HL-60 (cell line): ENCODE data around the gene MBD3L3.

Experiments
- DNase-seq, 2 experiments: peaks; one replicate each; pipeline ENCODE4 v3.0.0-alpha.2; 2010 to 2020; ENCODE audit warnings: low read depth in 1 of 2, low spot score in 1 of 2
- H3K27ac ChIP-seq: fragments of 250-450 bp; sonication (Bioruptor Pico); replicated peaks from 2 replicates; pipeline ENCODE4 v1.5.1; 2020; ENCODE audit warnings: mild to moderate bottlenecking, moderate library complexity
- H3K27me3 ChIP-seq: fragments of 250-450 bp; sonication (Bioruptor Pico); 2 replicates; pipeline ENCODE4 v1.5.1; 2021; ENCODE audit warnings: mild to moderate bottlenecking, moderate library complexity; ENCODE audit not compliant: insufficient read depth, poor library complexity, severe bottlenecking
- H3K4me3 ChIP-seq: replicated peaks from 2 replicates; pipeline ENCODE4 v1.5.1; 2011; ENCODE audit warnings: mild to moderate bottlenecking, control low read depth, low read length; ENCODE audit not compliant: insufficient read depth
- CTCF ChIP-seq: IDR thresholded peaks from one replicate; pipeline ENCODE4 v1.5.1; 2011; ENCODE audit warnings: low read length, control low read depth, inconsistent platforms; ENCODE audit not compliant: insufficient read depth
- GABPA ChIP-seq: IDR thresholded peaks from 2 replicates; pipeline ENCODE4 v1.6.1; 2012; ENCODE audit warnings: low read depth
- POLR2AphosphoS5 ChIP-seq: IDR thresholded peaks from 2 replicates; pipeline ENCODE4 v1.6.1; 2012; ENCODE audit warnings: low read depth
- REST ChIP-seq: IDR thresholded peaks from 2 replicates; pipeline ENCODE4 v1.6.1; 2012; ENCODE audit warnings: low read depth; ENCODE audit not compliant: insufficient replicate concordance
- SPI1 ChIP-seq: IDR thresholded peaks from 2 replicates; pipeline ENCODE4 v1.6.1; 2012; ENCODE audit warnings: low read depth, mild to moderate bottlenecking, borderline replicate concordance

Gene MBD3L3

GRCh38 chr19:7099597-7099921 lies 41.1 kb upstream of the MBD3L3 start:
- H3K27me3 ChIP-seq = no peaks in the 10 kb centered on the region
- TF ChIP-seq SPI1 = no peak
- TF ChIP-seq CTCF = no peak
- peak overlapping the region; percentile 83 for H3K27ac ChIP-seq
- DNase-seq = no peak
- peak overlapping the region; percentile 69 for H3K4me3 ChIP-seq

GRCh38 chr19:7098701-7099596 lies 40.5 kb upstream of the MBD3L3 start:
- peak; percentile 86 to 94 for DNase-seq
- peak overlapping the region; percentile 83 for H3K27ac ChIP-seq
- TF ChIP-seq POLR2AphosphoS5 = peak; percentile 39; the same call in 1 of the 2 replicates
- peak; percentile 43; the same call in 1 of the 2 replicates for TF ChIP-seq SPI1
- TF ChIP-seq GABPA = no peak
- TF ChIP-seq CTCF = no peak
- no peak for TF ChIP-seq REST
- no peaks in the 10 kb centered on the region for H3K27me3 ChIP-seq
- peak overlapping the region; percentile 69 for H3K4me3 ChIP-seq

- Histone ChIP-seq H3K27ac (no peak overlapping the region; the same call in 1 of the 2 replicates), H3K4me3 (no peak overlapping the region), H3K27me3 (no peaks in the 10 kb centered on the region)
- peak in 1 of 2 experiments; percentile 18 for DNase-seq
- no peak for TF ChIP-seq REST
- no peak for TF ChIP-seq CTCF
- no peak for TF ChIP-seq SPI1
- TF ChIP-seq GABPA = no peak
- TF ChIP-seq POLR2AphosphoS5 = no peak
These were observed 39.6 kb upstream of the MBD3L3 start for GRCh38 chr19:7098096-7098495.
